ENCODE results near the gene PARP16. TPM values are rescaled to one million over a fixed set of nuclear protein-coding genes. Genes with fewer than 3 reads are reported as not detected.

Gene PARP16
- total and polyA plus RNA-seq, 9 of the 15 experiments (the other 6 are each of a cell fraction or from before 2014, with no cell fraction given) = 3.0 to 9.9 (median 5.8) TPM

DNA sequence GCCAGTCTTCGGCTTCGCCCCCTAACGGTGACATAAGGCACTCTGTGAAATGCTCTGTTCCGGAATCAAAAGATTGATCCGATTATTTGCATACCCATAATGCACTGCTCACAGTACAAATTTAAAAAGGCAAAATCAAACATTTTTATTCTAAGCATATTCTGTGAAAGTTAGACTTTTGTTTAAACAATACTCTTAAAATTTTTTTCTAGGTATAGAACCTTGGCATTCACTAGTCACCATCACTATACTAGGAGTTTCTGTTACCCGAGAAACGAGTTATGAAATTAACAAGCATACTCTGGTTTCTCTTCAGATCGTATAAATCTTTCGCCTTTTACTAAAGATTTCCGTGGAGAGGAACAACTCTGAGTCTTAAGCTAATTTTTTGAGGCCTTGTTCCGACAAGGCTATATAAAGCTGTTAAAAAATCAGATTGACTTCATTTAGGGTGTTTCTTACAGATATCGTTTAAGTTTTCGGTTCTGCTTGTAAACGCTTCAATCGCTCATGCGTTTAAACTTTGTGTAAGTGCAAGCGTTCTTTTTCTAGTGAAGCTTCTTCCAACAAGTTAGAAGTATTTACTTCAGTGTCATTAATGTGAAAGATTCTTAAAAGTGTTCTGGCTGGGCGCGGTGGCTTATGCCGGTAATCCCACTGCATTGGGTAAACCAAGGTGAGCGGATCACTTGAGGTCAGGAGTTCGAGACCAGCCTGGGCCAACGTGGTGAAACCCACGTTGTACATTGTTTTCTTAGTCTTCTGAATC lies 17.9 kb upstream of the PARP16 start, which contains the start of gene RNU5B-1 (continued):
- TF ChIP-seq, protein P1, sequence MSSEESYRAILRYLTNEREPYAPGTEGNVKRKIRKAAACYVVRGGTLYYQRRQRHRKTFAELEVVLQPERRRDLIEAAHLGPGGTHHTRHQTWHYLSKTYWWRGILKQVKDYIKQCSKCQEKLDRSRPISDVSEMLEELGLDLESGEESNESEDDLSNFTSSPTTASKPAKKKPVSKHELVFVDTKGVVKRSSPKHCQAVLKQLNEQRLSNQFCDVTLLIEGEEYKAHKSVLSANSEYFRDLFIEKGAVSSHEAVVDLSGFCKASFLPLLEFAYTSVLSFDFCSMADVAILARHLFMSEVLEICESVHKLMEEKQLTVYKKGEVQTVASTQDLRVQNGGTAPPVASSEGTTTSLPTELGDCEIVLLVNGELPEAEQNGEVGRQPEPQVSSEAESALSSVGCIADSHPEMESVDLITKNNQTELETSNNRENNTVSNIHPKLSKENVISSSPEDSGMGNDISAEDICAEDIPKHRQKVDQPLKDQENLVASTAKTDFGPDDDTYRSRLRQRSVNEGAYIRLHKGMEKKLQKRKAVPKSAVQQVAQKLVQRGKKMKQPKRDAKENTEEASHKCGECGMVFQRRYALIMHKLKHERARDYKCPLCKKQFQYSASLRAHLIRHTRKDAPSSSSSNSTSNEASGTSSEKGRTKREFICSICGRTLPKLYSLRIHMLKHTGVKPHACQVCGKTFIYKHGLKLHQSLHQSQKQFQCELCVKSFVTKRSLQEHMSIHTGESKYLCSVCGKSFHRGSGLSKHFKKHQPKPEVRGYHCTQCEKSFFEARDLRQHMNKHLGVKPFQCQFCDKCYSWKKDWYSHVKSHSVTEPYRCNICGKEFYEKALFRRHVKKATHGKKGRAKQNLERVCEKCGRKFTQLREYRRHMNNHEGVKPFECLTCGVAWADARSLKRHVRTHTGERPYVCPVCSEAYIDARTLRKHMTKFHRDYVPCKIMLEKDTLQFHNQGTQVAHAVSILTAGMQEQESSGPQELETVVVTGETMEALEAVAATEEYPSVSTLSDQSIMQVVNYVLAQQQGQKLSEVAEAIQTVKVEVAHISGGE (CRISPR knock-in tag; IDR thresholded peaks at IDR 0.05) = no peak; a peak in 2 of 6 replicates
- TF ChIP-seq STAT5A (IDR thresholded peaks at IDR 0.05; ENCODE audit: borderline replicate concordance, low read length) (peak; percentile 63), ZNF445 (CRISPR knock-in tag; IDR thresholded peaks at IDR 0.05; ENCODE audit: low read depth) (peak; percentile 89), ZNF217 (CRISPR knock-in tag; IDR thresholded peaks at IDR 0.05) (no peak), YY1 (IDR thresholded peaks at IDR 0.05; ENCODE audit: borderline replicate concordance in 1 of 3, control insufficient read depth in 1 of 3, extremely low read depth in 1 of 3, insufficient read depth in 3 of 3, insufficient read length in 1 of 3, insufficient replicate concordance in 2 of 3, low read depth in 1 of 3, low read length in 2 of 3) (peak in 2 of 3 experiments; percentile 47 to 66), PHF20 (IDR thresholded peaks at IDR 0.05; ENCODE audit: partially characterized antibody) (peak; percentile 54), ZNF41 (CRISPR knock-in tag; conservative IDR thresholded peaks at IDR 0.05) (peak; percentile 90), CBFB (CRISPR knock-in tag; IDR thresholded peaks at IDR 0.05) (no peak)
- TF ChIP-seq, protein P2, sequence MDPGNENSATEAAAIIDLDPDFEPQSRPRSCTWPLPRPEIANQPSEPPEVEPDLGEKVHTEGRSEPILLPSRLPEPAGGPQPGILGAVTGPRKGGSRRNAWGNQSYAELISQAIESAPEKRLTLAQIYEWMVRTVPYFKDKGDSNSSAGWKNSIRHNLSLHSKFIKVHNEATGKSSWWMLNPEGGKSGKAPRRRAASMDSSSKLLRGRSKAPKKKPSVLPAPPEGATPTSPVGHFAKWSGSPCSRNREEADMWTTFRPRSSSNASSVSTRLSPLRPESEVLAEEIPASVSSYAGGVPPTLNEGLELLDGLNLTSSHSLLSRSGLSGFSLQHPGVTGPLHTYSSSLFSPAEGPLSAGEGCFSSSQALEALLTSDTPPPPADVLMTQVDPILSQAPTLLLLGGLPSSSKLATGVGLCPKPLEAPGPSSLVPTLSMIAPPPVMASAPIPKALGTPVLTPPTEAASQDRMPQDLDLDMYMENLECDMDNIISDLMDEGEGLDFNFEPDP (CRISPR knock-in tag; IDR thresholded peaks at IDR 0.05) = peak; percentile 93
- TF ChIP-seq, protein P3, sequence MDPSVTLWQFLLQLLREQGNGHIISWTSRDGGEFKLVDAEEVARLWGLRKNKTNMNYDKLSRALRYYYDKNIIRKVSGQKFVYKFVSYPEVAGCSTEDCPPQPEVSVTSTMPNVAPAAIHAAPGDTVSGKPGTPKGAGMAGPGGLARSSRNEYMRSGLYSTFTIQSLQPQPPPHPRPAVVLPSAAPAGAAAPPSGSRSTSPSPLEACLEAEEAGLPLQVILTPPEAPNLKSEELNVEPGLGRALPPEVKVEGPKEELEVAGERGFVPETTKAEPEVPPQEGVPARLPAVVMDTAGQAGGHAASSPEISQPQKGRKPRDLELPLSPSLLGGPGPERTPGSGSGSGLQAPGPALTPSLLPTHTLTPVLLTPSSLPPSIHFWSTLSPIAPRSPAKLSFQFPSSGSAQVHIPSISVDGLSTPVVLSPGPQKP (CRISPR knock-in tag; IDR thresholded peaks at IDR 0.05) = no peak
- TF ChIP-seq, protein P4, sequence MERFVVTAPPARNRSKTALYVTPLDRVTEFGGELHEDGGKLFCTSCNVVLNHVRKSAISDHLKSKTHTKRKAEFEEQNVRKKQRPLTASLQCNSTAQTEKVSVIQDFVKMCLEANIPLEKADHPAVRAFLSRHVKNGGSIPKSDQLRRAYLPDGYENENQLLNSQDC (CRISPR knock-in tag; IDR thresholded peaks at IDR 0.05) = peak; percentile 99
- TF ChIP-seq, protein P5, sequence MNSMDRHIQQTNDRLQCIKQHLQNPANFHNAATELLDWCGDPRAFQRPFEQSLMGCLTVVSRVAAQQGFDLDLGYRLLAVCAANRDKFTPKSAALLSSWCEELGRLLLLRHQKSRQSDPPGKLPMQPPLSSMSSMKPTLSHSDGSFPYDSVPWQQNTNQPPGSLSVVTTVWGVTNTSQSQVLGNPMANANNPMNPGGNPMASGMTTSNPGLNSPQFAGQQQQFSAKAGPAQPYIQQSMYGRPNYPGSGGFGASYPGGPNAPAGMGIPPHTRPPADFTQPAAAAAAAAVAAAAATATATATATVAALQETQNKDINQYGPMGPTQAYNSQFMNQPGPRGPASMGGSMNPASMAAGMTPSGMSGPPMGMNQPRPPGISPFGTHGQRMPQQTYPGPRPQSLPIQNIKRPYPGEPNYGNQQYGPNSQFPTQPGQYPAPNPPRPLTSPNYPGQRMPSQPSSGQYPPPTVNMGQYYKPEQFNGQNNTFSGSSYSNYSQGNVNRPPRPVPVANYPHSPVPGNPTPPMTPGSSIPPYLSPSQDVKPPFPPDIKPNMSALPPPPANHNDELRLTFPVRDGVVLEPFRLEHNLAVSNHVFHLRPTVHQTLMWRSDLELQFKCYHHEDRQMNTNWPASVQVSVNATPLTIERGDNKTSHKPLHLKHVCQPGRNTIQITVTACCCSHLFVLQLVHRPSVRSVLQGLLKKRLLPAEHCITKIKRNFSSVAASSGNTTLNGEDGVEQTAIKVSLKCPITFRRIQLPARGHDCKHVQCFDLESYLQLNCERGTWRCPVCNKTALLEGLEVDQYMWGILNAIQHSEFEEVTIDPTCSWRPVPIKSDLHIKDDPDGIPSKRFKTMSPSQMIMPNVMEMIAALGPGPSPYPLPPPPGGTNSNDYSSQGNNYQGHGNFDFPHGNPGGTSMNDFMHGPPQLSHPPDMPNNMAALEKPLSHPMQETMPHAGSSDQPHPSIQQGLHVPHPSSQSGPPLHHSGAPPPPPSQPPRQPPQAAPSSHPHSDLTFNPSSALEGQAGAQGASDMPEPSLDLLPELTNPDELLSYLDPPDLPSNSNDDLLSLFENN (IDR thresholded peaks at IDR 0.05; ENCODE audit: low read depth in 2 of 2, low read length in 2 of 2) = peak in 1 of 2 experiments; percentile 100; a peak in 2 of 4 replicates
- TF ChIP-seq, protein P6, sequence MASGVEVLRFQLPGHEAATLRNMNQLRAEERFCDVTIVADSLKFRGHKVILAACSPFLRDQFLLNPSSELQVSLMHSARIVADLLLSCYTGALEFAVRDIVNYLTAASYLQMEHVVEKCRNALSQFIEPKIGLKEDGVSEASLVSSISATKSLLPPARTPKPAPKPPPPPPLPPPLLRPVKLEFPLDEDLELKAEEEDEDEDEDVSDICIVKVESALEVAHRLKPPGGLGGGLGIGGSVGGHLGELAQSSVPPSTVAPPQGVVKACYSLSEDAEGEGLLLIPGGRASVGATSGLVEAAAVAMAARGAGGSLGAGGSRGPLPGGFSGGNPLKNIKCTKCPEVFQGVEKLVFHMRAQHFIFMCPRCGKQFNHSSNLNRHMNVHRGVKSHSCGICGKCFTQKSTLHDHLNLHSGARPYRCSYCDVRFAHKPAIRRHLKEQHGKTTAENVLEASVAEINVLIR (CRISPR knock-in tag; IDR thresholded peaks at IDR 0.05) = no peak

Measured in K562 (cell line).